CD4-positive, alpha-beta T cell treated with Interleukin-6 for 4 hours (primary cell): ENCODE results near the gene GXYLT1.
"Not testable (repeated sequence)": the region's sequence is repeated elsewhere in the genome, so short reads cannot be mapped to it uniquely, and the experiment has no call there.

Experiments used
- DNase-seq: peaks from one replicate; pipeline ENCODE4 v3.0.0-alpha.2; 2020; ENCODE audit warnings: mixed read lengths

Gene GXYLT1

DNA sequence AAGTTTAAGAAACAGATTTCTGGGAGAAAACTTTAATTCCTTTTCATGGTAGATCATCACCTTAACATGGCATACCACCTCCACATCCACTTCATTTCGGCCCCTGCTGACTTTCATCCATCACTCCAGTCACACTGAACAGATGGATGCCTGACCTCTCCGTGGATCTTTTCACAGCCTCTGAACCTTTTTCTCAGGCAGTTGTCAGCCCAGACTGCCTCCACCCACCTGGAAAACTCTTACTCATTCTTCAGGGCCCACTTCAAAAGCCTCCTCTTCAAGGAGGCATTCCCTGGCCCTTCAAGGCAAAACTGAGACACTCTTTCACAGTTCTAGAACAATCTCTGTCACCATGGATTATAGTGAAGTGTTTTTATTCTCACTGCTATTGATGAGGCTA is 52.9 kb downstream of the GXYLT1 start:
- no peak for DNase-seq

DNA sequence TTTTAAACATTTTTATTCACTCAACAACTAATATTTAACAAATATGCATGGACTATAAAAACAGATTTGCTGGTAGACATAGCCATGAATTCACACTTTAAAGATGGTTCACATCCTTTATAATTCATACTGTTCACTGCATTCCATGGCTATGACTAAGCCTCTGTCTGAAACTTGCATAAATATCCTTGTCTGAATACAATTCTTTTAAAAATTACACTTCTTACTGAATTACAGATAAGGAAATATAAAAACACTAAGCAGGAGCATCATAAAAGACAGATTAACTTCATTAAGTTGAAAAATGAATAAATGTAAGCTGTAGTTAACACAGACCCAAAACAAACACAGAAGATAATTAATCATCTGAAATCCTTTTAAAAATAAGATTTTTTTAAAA is 53.8 kb downstream of the GXYLT1 start:
- DNase-seq, result no peak

DNA sequence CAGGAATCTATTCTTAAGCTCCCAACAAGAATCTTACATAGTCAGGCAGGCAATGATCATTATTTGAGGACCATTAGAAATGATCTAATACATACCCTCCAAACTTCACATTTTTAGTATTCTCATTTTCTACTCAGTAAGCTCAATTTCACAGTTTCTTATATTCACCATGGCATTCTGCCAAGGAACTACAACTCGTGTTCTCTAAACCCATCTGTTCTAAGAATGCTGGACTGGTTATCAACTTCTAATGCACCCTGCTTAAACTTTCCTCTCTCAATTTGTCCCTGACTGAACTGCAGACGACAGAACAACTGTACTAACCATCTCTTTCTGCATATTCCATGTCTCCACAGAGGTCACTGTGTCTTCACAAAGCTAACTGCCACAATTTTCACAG is 58.6 kb downstream of the GXYLT1 start:
- DNase-seq, result no peak

DNA sequence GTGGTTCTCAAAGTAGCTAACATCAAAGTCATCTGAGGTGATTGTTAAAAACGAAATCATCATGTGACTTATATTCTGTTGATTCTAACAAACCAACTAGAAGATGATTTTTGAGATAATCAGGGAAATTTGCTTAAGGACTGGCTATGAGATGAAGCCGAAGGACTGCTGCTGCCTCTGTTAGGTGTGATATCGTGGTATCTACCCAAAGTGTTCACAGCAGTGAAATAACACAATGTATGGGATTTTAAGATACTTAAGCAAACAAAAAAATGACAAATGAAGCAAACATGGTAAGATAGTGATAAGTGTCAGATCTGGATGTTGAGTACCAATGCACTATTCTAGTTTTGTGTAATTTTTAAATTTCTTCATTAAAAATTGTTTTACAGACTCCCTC is 59.1 kb downstream of the GXYLT1 start:
- no peak for DNase-seq

DNA sequence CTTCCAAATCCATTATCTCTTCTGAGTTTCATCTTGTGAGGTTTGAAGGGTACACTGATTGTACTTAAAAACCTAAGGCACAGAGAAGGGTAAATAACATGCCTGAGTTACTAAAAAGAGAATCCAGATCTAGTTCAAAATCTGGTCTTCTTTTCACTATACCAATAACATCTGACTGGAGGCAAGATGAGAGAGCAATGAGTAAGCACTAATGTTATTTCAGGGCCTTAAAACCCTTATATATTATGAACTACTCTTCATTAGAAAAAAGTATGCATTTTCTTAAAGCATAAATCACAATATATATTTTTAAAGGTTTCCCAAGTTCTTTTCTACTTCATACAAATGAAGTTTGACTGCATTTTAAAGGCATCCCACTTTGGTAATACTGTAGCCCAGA is 60.2 kb downstream of the GXYLT1 start:
- no peak for DNase-seq

DNA sequence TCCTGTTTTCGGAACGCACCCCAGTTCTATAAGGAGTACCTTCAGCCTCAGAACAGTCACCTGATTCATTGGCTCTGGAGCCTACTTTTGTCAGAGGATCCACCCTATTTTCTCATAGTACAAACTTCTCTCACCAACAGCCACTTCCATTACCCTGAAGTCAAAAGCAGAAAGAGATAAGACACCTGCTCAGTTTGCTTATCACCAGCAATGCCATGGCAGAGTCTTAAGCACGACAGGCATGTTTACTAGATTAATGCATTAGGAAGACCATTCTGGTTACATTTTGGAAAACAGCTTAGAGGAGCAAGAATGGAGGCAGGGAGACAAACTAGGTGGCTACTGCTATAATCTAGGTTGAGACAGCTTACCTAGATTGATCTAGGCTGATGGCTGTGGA is 67.7 kb downstream of the GXYLT1 start:
- DNase-seq, result no peak

DNA sequence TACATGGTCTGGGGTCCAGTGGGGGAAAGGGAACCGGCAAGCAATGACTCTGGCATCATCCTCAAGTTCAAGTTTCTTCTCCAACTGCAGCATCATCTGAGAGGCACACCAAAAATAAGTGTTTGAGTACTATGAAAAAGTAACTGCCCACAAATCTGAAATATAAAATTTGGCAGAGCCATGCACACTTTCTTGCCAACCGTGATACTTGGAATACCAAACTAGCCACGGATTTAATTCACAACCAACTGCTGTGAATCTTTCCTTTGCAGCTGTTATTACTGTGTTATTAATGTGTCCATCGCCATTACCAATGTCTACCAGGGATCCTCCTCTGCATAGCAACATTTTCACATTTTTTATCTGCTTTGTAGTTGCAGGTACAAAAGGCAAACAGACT is 74.6 kb downstream of the GXYLT1 start:
- no peak for DNase-seq

DNA sequence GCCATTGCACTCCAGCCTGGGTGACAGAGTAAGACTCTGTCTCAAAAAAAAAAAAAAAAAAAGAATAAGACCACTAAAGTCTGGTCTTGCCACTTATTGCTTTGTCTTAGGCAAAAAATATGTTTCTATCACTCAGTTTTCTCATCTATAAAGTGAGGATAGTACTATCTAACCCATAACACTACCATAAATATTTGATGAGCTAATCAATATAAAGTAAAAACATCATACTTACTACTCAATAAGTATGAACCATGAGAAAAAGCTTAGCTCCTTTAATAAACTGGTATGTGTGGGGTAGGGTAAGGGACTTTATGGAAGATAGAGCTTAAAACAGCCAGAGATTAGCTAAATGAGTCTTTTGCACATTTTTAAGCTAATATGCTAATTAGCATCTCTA is 85.5 kb downstream of the GXYLT1 start:
- no peak for DNase-seq

DNA sequence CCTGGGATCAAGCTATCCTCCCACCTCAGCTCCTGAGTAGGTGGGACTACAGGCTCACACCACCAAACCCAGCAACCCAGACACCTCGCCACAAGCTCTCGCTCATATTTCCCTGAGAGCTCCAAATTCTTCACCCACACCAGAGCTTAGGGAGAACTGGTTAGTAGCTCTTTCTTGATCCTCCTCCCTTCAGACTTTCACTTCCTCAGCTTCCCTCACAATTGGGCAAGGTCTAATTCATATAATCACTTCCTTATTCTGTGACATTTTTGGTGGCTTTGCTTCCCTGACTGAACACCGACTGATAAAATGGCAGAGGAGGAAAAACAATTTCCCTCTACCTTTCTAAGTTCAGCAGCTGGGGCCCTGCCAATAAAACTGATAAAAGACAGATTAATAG is 88.5 kb downstream of the GXYLT1 start:
- no peak for DNase-seq

DNA sequence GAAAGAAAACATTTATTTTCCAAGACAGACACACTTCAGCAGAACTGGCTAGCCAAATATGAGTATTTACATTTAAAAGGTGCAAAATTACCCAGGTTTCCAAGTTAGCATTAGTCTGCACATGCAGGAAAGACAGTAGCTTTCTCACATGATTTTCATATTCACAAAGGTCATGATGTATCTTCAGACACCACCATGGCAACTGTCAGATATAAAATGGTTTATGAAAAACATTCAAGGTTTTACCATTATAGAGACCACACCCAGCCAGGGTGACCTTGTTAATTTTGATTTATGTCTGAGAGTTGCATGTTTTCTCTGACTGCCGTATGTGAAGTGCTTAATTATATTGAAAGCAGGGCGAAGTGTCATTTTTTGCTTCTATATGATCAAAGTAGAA is 91.2 kb downstream of the GXYLT1 start:
- DNase-seq, result no peak

DNA sequence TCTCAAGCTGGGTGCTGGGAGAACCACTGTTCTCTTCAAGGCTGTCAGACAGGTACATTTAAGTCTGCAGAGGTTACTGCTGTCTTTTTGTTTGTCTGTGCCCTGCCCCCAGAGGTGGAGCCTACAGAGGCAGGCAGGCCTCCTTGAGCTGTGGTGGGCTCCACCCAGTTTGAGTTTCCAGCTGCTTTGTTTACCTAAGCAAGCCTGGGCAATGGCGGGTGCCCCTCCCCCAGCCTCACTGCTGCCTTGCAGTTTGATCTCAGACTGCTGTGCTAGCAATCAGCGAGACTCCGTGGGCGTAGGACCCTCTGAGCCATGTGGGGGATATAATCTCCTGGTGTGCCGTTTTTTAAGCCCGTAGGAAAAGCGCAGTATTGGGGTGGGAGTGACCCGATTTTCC is 95.7 kb downstream of the GXYLT1 start:
- not testable (repeated sequence) for DNase-seq

DNA sequence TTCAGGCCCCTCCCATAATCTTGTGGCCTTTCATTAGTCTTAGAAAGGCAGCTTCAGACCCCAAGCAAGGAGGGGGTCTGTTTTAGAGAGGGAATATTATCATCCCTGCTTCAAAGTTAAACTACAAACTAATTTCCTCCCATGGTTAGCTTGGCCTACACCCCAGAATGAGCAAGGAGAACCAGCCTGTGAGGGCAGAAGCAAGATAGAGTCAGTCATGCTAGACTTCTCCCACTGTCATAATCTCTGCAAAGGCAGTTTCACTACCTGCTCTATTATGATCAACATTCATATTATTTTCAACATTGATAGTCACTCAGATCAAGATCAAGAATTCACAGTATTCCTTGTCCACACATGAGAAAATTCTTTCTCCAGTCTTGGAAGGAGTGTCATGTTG is 105.1 kb downstream of the GXYLT1 start:
- no peak for DNase-seq

DNA sequence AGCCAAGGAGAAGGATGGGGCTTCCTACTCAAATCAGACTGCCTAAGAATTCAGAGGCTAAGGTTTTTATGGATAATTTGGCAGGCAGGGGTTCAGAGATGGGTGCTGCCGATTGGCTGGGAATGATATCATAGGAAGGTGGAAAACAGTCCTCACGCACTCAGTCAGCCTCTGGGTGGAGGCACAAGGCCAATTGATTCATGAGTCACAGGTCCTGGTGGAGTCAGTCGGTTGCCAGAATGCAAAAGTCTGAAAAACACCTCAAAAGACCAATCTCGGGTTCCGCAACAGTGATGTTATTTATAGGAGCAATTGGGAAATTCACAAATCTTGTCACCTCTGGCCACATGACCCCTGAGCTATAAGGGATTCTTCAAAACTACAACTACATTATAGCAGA is 105.5 kb downstream of the GXYLT1 start:
- no peak for DNase-seq

DNA sequence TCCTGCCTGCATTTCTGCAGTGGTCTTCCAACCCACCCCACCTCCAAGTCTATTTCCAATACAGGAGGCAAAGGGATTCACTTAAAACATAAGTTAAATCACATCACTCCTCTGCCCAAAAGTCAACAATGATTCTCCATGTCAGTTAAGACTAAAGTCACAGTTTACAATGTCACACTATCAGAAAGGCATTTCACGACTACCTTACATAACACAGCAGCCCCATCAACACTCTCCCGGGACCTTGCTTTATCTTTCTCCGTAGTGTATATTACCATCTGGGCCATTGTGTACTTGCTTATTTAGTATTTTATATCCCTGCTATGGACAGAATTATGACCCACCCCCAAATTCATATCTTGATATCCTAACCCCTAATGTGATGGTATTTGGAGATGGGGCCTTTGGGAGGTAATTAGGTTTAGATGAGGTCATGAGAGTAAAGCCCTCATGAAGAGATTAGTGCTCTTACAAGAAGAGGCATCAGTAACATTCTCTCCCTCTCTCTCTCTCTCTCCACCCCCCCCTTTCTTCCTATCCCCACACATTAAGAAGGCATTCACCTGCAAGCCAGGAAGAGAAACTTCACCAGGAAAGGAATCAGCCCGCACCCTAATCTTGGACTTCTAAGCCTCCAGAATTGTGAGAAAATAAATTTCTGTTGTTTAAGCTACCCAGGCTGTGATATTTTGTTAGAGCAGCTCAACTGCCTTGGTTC is 112.7 kb downstream of the GXYLT1 start:
- DNase-seq, result no peak
